H9 (cell line): ENCODE data around the gene SNX15. TPM values are rescaled to one million over a fixed set of nuclear protein-coding genes. Genes with fewer than 3 reads are reported as not detected.

Experiments used
- DNase-seq: peaks from one replicate; pipeline ENCODE4 v3.0.0-alpha.2; 2017
- H2AFZ ChIP-seq: one replicate; pipeline ENCODE4 v1.6.1; 2013; ENCODE audit warnings: mild to moderate bottlenecking, low read length, control low read depth, moderate library complexity
- H2AK5ac ChIP-seq: 2 replicates; pipeline ENCODE4 v1.6.1; 2013; ENCODE audit warnings: low read length, control low read depth, mixed read lengths; ENCODE audit not compliant: insufficient read length
- H2BK120ac ChIP-seq: one replicate; pipeline ENCODE4 v1.6.1; 2013; ENCODE audit warnings: low read depth, mild to moderate bottlenecking, low read length, control low read depth, inconsistent platforms; ENCODE audit not compliant: poor library complexity, severe bottlenecking
- H2BK12ac ChIP-seq: 2 replicates; pipeline ENCODE4 v1.6.1; 2013; ENCODE audit warnings: low read length, control low read depth, mixed read lengths, low read depth; ENCODE audit not compliant: insufficient read length
- H2BK15ac ChIP-seq: 2 replicates; pipeline ENCODE4 v1.6.1; 2013; ENCODE audit warnings: low read depth, low read length, control low read depth
- H2BK20ac ChIP-seq: one replicate; pipeline ENCODE4 v1.6.1; 2013; ENCODE audit warnings: low read depth, mild to moderate bottlenecking, low read length, control low read depth, inconsistent platforms; ENCODE audit not compliant: poor library complexity, severe bottlenecking
- H2BK5ac ChIP-seq: 2 replicates; pipeline ENCODE4 v1.6.1; 2013; ENCODE audit warnings: low read length, control low read depth, mixed read lengths; ENCODE audit not compliant: insufficient read length
- H3K14ac ChIP-seq: 2 replicates; pipeline ENCODE4 v1.6.1; 2013; ENCODE audit warnings: low read length, control low read depth; ENCODE audit not compliant: insufficient read depth
- H3K18ac ChIP-seq: 2 replicates; pipeline ENCODE4 v1.6.1; 2013; ENCODE audit warnings: low read depth, mild to moderate bottlenecking, mixed read lengths, low read length, control low read depth; ENCODE audit not compliant: insufficient read length
- H3K23ac ChIP-seq: 2 replicates; pipeline ENCODE4 v1.6.1; 2013; ENCODE audit warnings: low read length, control low read depth, mixed read lengths, low read depth; ENCODE audit not compliant: insufficient read length
- H3K23me2 ChIP-seq: 2 replicates; pipeline ENCODE4 v1.6.1; 2013; ENCODE audit warnings: low read depth, mild to moderate bottlenecking, mixed read lengths, low read length, control low read depth; ENCODE audit not compliant: insufficient read length, poor library complexity, severe bottlenecking
- H3K27ac ChIP-seq: 2 replicates; pipeline ENCODE4 v1.5.1; 2013; ENCODE audit warnings: low read length, control low read depth, mixed read lengths, low read depth; ENCODE audit not compliant: insufficient read length
- H3K27me3 ChIP-seq: 2 replicates; pipeline ENCODE4 v1.6.1; 2013; ENCODE audit warnings: low read length, control low read depth, inconsistent platforms; ENCODE audit not compliant: insufficient read depth
- H3K4ac ChIP-seq: 2 replicates; pipeline ENCODE4 v1.6.1; 2013; ENCODE audit warnings: low read depth, mild to moderate bottlenecking, control low read depth, inconsistent platforms, low read length, moderate library complexity
- H3K4me1 ChIP-seq: 2 replicates; pipeline ENCODE4 v1.6.1; 2013; ENCODE audit warnings: low read length, control low read depth, inconsistent platforms; ENCODE audit not compliant: insufficient read depth
- H3K4me2 ChIP-seq: 2 replicates; pipeline ENCODE4 v1.6.1; 2013; ENCODE audit warnings: low read length, control low read depth, mixed read lengths; ENCODE audit not compliant: insufficient read length, insufficient read depth
- H3K56ac ChIP-seq: 2 replicates; pipeline ENCODE4 v1.6.1; 2013; ENCODE audit warnings: low read depth, mild to moderate bottlenecking, mixed read lengths, low read length, control low read depth; ENCODE audit not compliant: insufficient read length
- H3K79me1 ChIP-seq: 2 replicates; pipeline ENCODE4 v1.6.1; 2013; ENCODE audit warnings: low read depth, mild to moderate bottlenecking, moderate library complexity, low read length, control low read depth, inconsistent platforms; ENCODE audit not compliant: insufficient read depth, poor library complexity, severe bottlenecking
- H3K79me2 ChIP-seq: 2 replicates; pipeline ENCODE4 v1.6.1; 2013; ENCODE audit warnings: low read length, control low read depth, inconsistent platforms; ENCODE audit not compliant: insufficient read depth
- H3K9ac ChIP-seq: 2 replicates; pipeline ENCODE4 v1.6.1; 2013; ENCODE audit warnings: low read length, control low read depth, mixed read lengths; ENCODE audit not compliant: insufficient read length; ENCODE audit errors: extremely low read depth
- H3K9me3 ChIP-seq: one replicate; pipeline ENCODE4 v1.6.1; 2013; ENCODE audit warnings: low read depth, low read length, inconsistent platforms; ENCODE audit not compliant: control insufficient read depth
- H3T11ph ChIP-seq: one replicate; pipeline ENCODE4 v1.6.1; 2013; ENCODE audit warnings: mild to moderate bottlenecking, low read length, control low read depth, inconsistent platforms
- H4K20me1 ChIP-seq: one replicate; pipeline ENCODE4 v1.6.1; 2013; ENCODE audit not compliant: control insufficient read depth, insufficient read length, insufficient read depth
- H4K5ac ChIP-seq: 2 replicates; pipeline ENCODE4 v1.6.1; 2013; ENCODE audit warnings: low read depth, mild to moderate bottlenecking, mixed read lengths, low read length, control low read depth; ENCODE audit not compliant: insufficient read length
- H4K8ac ChIP-seq: replicated peaks from 2 replicates; pipeline ENCODE4 v1.6.1; 2013; ENCODE audit warnings: low read length, control low read depth, mixed read lengths, low read depth; ENCODE audit not compliant: insufficient read length
- H4K91ac ChIP-seq: 2 replicates; pipeline ENCODE4 v1.6.1; 2013; ENCODE audit warnings: low read depth, mild to moderate bottlenecking, moderate library complexity, mixed read lengths, low read length, control low read depth; ENCODE audit not compliant: insufficient read length
- H3K27ac Mint-ChIP-seq, 3 experiments: 2 replicates in 2 of 3; 3 replicates in 1 of 3; pipeline ENCODE4 v1.8.0; 2020 to 2021; ENCODE audit warnings: mixed read lengths in 3 of 3, mild to moderate bottlenecking in 1 of 3, moderate library complexity in 1 of 3
- H3K27me3 Mint-ChIP-seq: 2 replicates; pipeline ENCODE4 v1.8.0; 2021; ENCODE audit warnings: low read depth, mild to moderate bottlenecking, moderate library complexity, mixed read lengths
- H3K36me3 Mint-ChIP-seq, 3 experiments: 2 replicates in 2 of 3; 3 replicates in 1 of 3; pipeline ENCODE4 v1.8.0; 2020 to 2021; ENCODE audit warnings: low read depth in 3 of 3, mixed read lengths in 3 of 3; ENCODE audit not compliant: insufficient read depth in 1 of 3
- H3K4me1 Mint-ChIP-seq, 2 experiments: 2 replicates each; pipeline ENCODE4 v1.8.0; 2020; ENCODE audit warnings: mixed read lengths in 2 of 2
- H3K4me3 Mint-ChIP-seq, 2 experiments: 2 replicates in 1 of 2; 3 replicates in 1 of 2; pipeline ENCODE4 v1.8.0; 2020 to 2021; ENCODE audit warnings: mild to moderate bottlenecking in 2 of 2, mixed read lengths in 2 of 2, moderate library complexity in 1 of 2
- H3K9me3 Mint-ChIP-seq, 2 experiments: 2 replicates in 1 of 2; 3 replicates in 1 of 2; pipeline ENCODE4 v1.8.0; 2020; ENCODE audit warnings: mild to moderate bottlenecking in 2 of 2, mixed read lengths in 2 of 2, moderate library complexity in 1 of 2
- WGBS: extraction: QIAGEN DNeasy Blood & Tissue Kit; methylation state at CpG from one replicate; pipeline ENCODE4 v1.1.7; 2013; ENCODE audit warnings: missing lambda C conversion rate, low lambda C conversion rate, mixed read lengths; ENCODE audit not compliant: insufficient read length; ENCODE audit errors: extremely low coverage; 5-methylcytosine and 5-hydroxymethylcytosine counted together
- total RNA-seq: library from RNA; stranded (reverse); gene quantifications from 2 replicates; pipeline ENCODE4 v1.2.1, GENCODE V29; 2021
- TF ChIP-seq, protein P1 (sequence below): fragments of 200-600 bp; sonication (generic); conservative IDR thresholded peaks from 3 replicates; pipeline ENCODE4 v1.8.0; 2021; ENCODE audit warnings: antibody characterized with exemption, mild to moderate bottlenecking

SNX15 gene
- total RNA-seq, 1 experiment from 2014 or later, result 24.3 TPM

DNA sequence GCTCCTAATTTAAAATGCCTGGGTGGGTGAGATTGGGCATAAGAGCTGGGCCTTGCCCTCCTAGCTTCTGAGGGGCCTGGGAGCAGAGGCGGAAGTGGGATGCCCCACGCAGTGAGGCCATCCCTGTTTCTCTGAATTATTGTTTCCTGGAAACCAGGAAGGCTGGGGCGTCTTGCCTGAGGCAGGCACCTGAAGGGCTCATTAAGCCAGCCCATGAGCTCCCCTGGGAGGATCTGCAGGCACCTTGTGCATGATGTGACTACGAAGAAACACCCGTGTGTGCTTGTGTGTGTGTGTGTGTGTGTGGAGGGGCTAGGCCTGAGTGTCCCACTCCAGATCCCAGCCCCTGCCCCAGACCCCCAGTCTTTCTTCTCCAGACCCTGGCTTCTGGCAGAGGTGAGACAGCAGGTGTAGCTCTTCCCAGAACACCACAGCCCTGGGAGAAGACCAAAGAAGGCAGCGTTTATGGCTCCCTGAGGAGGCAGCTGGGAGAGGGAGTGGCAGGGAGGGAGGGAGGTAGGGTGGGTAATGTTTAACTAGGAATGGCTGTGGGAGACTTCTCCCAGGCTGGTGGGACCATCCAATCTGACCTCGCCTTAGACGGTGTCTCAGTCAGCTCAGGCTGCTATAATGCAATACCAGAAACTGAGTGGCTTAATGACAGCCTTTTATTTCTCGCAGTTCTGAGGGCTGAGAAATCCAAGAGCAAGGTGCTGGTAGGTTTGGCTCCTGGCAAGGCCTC, 28.4 kb upstream of the SNX15 start:
- DNase-seq, result no peak
- Histone ChIP-seq H2BK20ac (no peak overlapping the region), H4K91ac (no peak overlapping the region), H2BK15ac (no peak overlapping the region), H2AK5ac (no peak overlapping the region), H3K79me1 (no peaks in the 10 kb centered on the region), H3K79me2 (no peaks in the 10 kb centered on the region), H3K23ac (no peak overlapping the region), H2BK120ac (no peak overlapping the region), H3T11ph (no peak overlapping the region), H2BK12ac (no peak overlapping the region), H3K23me2 (no peaks in the 10 kb centered on the region), H3K4me1 (peaks cover 4% of the 10 kb centered on the region; the same call in 1 of the 2 replicates), H3K14ac (no peak overlapping the region), H2AFZ (no peak overlapping the region), H3K4ac (no peak overlapping the region), H3K27me3 (no peaks in the 10 kb centered on the region), H3K9me3 (no peaks in the 10 kb centered on the region), H2BK5ac (no peak overlapping the region), H3K9ac (no peak overlapping the region), H3K27ac (no peak overlapping the region), H3K56ac (no peak overlapping the region), H4K5ac (no peak overlapping the region), H4K20me1 (no peaks in the 10 kb centered on the region), H3K18ac (no peak overlapping the region), H3K4me2 (no peak overlapping the region), H4K8ac (no peak overlapping the region)
- no CpG with 5 or more reads among the region's 9 CpGs for WGBS
- Mint-ChIP-seq H3K4me1 (peaks cover 17 to 21% of the 10 kb centered on the region in 2 experiments), H3K9me3 (no peaks in the 10 kb centered on the region), H3K36me3 (no peaks in the 10 kb centered on the region), H3K4me3 (no peak overlapping the region; a peak in 1 of 5 replicates), H3K27me3 (peaks cover 1% of the 10 kb centered on the region; the same call in 1 of the 2 replicates), H3K27ac (no peak overlapping the region)
- TF ChIP-seq, protein P1, sequence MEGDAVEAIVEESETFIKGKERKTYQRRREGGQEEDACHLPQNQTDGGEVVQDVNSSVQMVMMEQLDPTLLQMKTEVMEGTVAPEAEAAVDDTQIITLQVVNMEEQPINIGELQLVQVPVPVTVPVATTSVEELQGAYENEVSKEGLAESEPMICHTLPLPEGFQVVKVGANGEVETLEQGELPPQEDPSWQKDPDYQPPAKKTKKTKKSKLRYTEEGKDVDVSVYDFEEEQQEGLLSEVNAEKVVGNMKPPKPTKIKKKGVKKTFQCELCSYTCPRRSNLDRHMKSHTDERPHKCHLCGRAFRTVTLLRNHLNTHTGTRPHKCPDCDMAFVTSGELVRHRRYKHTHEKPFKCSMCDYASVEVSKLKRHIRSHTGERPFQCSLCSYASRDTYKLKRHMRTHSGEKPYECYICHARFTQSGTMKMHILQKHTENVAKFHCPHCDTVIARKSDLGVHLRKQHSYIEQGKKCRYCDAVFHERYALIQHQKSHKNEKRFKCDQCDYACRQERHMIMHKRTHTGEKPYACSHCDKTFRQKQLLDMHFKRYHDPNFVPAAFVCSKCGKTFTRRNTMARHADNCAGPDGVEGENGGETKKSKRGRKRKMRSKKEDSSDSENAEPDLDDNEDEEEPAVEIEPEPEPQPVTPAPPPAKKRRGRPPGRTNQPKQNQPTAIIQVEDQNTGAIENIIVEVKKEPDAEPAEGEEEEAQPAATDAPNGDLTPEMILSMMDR, result no peak
